AG09319 (cell line): Measurements from ENCODE around the gene C9orf78.

Experiments used
- DNase-seq: peaks from one replicate; pipeline ENCODE4 v3.0.0-alpha.2; 2010; ENCODE audit warnings: low read depth; ENCODE audit errors: extremely low read depth
- CTCF ChIP-seq: IDR thresholded peaks from 2 replicates; pipeline ENCODE4 v1.5.1; 2011; ENCODE audit warnings: low read depth, mild to moderate bottlenecking, inconsistent platforms, low read length, moderate library complexity

Gene C9orf78

GRCh38 chr9:129866394-129867135, 31.5 kb upstream of the C9orf78 start:
- TF ChIP-seq CTCF: no peak
- no peak for DNase-seq

- DNase-seq: no peak
- no peak for TF ChIP-seq CTCF
These were observed 30.7 kb upstream of the C9orf78 start for GRCh38 chr9:129865668-129866320.

GRCh38 chr9:129864991-129865647, 30.0 kb upstream of the C9orf78 start:
- TF ChIP-seq CTCF: no peak
- no peak for DNase-seq

DNA sequence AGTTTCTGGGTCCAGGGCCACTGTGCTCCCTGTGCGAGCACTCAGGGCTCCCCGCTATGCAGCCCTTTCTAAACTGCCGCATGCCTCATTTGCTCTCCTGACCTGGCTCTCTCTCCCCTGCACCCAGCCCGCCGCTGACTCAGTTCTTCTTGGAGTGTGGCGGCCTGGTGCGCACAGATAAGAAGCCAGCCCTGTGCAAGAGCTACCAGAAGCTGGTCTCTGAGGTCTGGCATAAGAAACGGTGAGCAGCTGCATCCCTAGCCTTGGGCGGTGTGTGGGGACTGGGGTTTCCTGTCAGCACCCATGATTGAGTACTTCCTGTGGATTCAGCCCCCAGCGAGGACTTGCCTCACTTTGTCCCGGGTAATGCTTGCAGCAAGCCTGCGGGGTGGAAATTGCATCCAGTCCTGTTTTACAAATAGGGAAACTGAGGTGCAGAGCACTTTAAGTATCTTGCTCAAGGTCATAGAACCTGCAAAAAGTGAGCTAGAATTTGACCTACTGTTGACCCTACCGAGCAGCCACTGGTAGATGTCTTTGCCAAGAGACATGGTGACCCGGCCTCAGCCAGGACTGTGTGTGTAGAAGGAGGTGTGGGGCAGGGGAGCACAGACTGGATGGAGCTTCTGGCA, 28.1 kb upstream of the C9orf78 start:
- no peak for TF ChIP-seq CTCF
- no peak for DNase-seq

- TF ChIP-seq CTCF: no peak
These were observed 26.4 kb upstream of the C9orf78 start for GRCh38 chr9:129861447-129861827.

DNA sequence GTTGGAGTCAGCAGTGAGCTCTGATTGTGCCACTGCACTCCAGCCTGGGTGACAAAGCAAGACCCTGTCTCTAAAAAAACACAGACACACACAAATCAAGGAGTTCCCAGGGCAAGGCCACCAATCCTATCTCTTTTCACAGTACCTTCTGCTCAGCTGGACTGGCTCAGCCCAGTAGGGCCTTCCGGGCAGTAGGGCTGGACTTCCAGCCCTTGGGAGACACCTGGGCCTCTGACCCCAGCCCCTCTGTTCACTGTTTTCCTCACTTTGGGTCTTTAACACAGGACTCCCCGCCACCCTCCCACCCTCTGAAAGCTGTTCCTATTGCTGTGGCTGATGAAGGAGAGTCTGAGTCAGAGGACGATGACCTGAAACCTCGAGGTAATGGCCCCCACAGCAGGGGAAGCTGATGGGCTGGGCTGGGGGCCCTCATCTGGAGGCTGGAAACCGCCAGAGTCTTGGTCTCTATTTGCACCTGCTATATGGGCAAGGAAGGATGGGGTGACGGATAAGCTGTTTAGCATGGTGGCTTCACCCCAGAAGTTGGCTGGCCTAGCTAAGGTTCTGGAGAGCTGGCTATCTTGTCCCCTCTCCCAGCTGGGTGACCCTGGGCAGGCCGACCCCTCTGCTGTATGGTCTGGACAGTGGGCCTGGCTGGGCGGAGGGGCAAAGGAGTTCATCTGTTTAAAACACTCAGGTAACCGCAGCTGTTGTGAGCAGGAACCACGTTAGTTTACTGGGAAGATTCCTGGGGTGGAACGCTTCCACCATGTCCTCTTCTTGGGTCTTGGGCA, 25.8 kb upstream of the C9orf78 start:
- DNase-seq: no peak
- no peak for TF ChIP-seq CTCF

More at GRCh38 chr9:129861447-129861827, 26.4 kb upstream of the C9orf78 start:
- DNase-seq: no peak
